Measurements from ENCODE around the gene TBK1.

TBK1 gene

DNA sequence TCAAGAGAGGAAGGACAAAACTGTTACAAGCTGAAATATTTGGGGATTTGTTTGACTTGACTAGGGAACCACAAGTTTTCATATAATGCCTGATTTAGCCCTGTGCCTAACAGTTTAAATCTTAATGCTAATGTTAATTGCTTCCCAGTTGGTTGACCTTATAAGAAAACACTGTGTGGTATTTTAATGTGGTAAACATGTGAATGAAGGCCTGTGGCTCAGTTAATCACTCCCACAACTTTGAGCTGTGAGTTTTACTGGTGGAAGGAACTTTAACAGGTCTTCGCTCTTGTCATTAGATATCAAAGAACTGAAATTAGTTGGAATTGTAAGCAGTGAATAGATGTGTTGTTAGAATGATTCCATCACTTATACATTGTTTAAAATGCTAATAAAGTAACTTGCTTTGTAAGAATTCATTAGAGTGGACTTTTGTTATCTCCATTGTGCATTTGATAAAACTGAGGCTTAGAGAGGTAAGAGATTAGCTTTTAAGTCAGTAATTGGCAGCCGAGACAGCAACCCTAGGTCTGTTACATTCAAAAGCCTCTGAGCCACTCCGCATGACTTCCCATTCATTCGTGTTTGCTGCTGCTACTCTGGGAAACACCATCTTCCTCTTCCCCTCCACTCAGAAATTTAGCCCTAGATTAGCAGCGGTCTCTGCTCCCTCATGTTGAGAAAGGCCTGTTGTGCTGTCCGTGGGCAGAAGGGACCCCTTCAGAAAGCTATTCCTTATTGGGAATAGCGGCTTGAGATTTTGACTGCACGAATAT lies 1.0 kb upstream of the TBK1 start:
- in situ Hi-C loops (cut with HindIII; ENCODE audit: low sequenced_read_pairs), result loop anchor here (5.0 kb wide), 1 partner anchor 44 kb away; no protein-coding TSS in a partner anchor

DNA sequence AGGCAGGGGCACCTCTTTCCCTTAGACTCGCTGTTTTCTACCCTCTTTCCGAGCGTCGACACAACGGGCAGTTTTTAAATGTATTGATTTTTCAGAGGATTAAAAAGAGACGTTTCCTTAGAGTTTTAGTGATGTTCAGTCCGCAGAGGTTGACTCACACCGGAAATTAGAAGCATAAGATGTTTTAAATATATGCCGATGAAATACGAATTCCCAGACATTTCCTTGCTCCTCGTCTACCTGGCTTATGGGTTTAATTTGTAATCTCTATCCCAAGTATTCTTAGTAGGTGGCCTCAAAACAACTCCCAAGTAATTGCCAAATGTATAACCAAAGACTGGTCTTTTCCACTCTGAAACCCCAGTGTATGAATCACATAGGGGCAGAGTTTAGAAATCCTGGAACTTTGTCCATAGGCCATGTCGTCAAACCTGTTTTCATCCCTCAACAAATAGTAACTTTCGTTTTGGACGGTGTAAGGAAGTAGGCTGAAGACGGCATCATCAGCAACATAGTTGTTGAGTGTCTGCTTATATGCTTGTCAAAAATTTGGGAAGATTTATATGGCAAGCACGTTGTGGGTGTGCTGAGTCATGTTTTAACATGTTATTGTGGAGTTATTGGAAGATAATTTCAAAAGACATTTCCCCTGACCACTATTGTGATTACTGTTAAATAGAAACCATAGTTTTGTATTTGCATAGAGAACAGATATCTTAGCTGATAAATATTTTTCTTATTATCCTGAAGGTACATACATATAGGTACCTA lies 824 bp downstream of the TBK1 start:
- in situ Hi-C loops (cut with HindIII; ENCODE audit: low sequenced_read_pairs), result loop anchor here (5.0 kb wide), 1 partner anchor 45 kb away; no protein-coding TSS in a partner anchor

DNA sequence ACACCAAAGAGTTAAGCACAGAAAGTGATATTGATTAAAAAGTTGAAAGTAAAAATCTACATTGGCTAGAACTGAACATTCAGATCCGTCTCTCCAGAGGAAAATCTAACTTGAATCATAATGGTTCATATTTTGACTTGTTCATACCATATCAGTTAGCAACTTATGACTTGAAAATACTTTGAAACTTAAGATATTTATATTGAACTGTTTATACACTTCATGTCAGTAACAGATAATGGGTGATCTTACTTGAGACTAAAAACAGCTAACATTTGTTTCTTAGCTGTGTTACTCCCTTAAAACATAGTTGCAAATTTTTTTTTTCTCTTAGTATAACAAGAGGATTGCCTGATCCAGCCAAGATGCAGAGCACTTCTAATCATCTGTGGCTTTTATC lies 3.6 kb downstream of the TBK1 start:
- in situ Hi-C loops (cut with HindIII; ENCODE audit: low sequenced_read_pairs), result no loop called here

DNA sequence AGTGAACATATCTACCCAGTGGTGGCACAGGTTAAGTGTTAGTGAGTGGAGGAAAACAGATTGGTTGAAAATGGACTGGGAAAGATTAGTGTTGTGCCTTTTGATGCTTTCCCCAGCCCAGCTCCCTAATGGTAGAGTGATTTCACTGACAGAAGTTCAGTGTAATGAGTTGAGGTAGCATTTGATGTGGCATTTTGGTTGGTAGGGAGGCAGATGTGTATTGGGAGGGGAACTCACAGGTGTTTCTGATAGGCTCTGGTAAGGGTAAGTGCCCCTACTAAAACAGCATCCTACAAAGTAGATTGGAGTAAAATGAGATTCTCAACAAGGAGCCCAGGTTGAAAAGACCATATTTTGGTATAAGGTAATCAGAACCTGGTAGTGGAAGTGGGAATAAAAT lies 4.2 kb downstream of the TBK1 start:
- in situ Hi-C loops (cut with HindIII; ENCODE audit: low sequenced_read_pairs), result no loop called here

DNA sequence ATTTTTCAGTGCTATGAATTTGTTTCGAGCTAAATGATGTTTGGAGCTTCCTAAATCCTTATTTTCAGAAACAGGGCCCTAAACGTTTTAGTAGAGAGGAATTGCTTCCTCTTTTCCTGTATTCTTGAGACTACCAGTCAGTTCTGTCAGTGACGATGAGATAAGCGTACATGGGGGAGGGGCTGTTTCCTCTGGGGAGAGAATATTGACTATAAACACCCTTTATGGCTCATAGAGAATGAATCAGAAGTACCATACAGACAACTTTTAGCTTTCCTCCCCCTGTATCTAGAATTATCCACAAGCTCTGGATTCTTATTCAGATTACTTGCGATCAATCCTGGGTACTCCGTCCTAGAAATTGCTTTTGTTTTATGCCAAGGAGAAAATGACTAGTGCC lies 5.1 kb downstream of the TBK1 start:
- in situ Hi-C loops (cut with HindIII; ENCODE audit: low sequenced_read_pairs), result no loop called here

DNA sequence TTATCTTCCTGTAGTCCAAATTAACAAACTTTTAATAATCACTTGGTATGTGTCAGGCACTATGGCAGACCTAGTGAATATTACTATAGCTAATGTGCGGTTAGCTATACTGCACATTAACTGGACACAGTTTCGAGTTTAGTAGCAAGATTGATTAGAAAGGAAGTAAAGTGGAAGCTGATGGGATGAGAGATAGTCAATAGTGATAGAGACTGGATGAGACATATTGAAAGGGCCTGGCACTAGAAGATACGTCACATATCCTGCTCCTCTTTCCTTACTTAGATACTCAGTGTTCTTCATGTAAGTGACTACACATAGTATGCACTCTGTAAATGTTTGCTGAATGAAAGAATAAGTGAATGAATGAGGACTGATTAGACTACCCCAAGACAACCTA lies 5.5 kb downstream of the TBK1 start:
- in situ Hi-C loops (cut with HindIII; ENCODE audit: low sequenced_read_pairs), result no loop called here

DNA sequence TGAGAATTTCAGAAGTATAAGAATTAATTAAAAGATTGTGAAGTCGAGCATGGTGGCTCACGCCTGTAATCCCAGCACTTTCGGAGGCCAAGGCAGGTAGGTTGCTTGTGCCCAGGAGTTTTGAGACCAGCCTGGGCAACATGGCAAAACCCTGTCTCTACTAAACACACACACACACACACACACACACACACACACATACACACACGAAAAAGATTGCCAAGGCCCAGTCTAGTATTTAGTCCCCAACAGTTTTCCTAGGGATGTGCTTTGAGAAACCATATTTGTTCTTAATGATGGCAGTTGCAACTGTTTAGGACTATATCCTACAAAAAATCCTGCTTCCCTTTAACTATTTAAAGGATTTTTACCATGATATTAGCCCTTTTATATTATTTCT lies 6.0 kb downstream of the TBK1 start:
- in situ Hi-C loops (cut with HindIII; ENCODE audit: low sequenced_read_pairs), result no loop called here

DNA sequence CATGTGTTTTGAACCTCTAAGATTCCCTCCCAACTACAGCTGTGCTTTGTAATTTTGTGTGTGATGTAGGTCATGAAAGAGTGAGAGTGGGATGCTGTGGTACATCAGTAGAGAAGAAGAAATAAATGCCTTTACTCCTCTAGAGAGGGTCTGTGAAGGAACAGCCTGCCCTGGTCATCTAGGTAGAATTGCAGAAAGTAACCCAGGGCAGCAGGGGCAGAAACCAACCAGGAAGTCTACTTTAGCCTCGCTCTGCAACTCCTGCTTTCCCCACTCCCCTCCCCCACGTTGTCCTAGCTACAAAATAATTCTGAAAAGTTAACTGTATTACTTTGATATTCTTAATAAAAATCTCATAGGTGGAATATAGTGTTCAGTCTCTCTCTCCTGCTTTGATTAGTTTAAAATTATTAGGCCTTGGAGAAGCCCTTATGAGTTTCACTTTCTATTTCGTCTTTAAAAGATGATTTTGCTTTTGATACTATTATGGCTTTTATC lies 7.5 kb downstream of the TBK1 start:
- in situ Hi-C loops (cut with HindIII; ENCODE audit: low sequenced_read_pairs), result no loop called here

DNA sequence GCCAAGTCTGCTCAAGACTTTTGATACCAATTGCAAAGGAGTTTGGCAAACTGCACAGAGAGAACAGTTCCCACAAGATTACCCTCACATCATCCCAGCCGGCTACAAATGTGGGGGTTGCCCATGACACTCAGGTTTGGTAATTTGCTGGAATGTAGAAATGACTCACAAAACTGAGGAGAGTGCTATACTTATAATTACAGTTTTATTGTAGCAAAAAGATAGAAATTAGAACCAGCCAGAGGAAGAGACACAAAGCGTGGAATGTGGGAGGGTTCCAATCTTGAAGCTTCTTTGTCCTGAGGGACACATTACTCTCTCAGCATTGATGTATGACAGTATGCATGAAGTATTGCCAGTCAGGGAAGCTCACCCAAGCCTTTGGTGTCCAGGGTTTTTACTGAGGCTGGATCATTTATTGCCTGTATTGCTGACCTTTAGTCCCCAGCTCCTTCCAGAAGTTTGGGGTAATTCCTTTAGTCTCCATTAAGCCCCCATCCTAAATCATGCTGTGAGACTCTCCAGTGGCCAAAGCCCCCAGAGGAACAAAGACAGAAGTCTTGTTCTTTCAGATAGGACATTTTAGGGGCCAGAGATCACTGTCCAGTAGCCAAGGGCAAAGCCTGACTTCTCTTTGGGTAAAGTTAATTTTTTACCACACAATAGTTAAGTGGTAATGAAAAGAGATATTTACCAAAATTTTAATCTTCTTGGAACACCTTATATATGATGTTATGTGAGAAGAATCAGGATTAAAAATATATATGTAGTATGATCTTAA lies 9.9 kb downstream of the TBK1 start:
- in situ Hi-C loops (cut with HindIII; ENCODE audit: low sequenced_read_pairs), result no loop called here

DNA sequence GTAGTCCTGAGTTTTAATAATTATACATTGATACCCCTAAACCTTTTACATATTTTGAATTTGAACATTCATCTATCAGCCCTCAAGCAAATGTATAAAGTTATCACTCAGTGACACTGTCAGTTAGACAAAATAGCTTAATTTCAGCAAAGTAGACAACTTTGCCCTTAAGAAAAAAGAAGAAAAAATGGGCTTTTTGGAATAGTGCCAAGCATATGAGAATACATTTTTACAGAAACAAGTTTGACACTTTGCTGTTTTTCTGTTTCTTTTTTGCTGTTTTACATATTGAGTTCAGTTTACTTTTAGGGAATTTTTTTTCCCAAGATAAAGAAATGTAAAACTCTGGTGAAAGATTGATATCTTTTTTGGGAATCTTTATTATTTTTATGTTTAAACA lies 14.3 kb downstream of the TBK1 start:
- in situ Hi-C loops (cut with HindIII; ENCODE audit: low sequenced_read_pairs), result no loop called here

DNA sequence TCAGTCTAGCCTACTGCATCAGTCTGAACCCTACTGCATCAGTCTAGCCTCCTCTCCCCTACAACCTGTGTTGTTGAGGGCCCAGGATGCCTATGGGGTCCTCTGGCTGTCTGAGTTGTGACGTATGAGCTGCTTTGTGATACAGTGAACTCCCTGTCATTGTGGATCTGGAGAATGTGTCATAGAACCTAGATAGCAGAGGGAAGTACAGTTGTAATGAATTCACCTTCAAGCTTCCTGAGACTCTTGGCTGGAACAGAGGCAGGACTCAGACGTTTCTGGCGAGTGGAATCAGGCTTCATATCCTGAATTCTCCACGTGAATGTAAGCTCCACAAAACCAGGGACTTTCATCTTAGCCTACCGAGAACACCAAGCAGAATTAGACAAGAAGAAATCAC lies 17.0 kb downstream of the TBK1 start:
- in situ Hi-C loops (cut with HindIII; ENCODE audit: low sequenced_read_pairs), result no loop called here

DNA sequence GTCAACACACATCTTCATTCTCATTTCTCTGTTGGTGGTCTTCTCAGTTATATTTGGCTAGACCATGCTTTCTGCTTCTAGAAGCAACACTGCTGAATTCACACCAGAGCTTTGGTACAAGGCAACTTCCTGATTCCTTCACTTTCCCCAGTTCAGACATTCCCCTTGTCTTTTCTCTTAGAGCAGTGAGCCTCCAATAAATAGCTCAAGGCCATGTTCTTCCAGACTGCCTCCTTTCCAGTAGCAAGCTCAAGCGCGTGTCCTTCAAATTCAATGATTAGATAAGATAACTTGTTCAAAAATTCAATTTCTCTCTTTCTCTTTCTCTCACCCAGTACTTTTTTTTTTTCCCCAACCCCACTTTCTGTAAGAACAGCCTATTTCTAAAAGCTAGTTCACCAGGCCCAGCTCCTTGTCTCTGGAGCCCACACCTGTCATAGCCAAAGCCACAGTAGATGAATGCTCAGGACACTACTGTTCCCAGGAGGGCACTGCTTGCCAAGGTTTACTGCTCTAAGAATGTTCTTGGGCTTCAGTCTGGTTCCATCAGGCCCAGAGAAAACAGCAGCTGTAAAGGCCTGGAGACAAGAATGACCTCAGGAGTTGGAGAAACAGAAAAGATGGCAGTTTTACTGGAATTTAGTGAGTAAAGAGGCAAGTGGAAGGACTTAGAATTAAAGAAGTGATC lies 17.7 kb downstream of the TBK1 start:
- in situ Hi-C loops (cut with HindIII; ENCODE audit: low sequenced_read_pairs), result no loop called here

DNA sequence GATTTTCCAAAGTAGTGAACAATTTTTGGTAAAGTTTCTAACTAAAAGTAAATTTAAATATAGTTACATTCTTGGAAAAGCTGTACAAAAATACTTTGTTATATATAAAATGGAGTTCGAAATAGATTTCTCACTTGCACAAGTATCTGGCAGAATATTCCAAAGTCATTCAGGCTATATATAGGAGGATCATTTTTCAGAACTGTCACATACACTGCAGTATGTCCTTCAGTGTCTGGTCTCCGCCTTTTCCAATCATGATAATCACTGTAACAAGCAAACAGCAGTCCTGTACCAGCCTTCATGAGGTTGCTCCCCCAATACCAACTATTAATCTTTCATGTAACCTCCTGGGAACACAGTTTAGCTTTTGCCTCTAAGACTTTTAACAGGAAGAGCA lies 18.6 kb downstream of the TBK1 start:
- in situ Hi-C loops (cut with HindIII; ENCODE audit: low sequenced_read_pairs), result no loop called here

DNA sequence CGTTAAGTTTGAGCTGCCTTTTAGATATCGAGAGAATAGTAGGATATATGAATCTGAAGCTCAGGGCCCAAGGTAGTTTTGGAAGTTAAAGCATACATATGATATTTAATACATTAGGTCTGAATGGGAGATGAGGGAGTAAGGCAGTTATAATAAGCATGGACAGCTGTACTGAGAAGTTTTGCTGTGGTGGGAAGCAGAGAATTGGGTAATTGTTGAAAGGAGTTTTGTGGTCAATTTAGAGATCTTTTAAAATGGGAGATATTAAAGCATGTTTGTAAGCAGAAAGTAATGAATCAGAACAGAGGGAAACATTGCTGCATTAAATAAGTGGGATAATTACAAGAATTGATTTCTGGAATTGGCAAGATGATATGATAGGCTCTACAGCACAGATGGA lies 21.3 kb downstream of the TBK1 start:
- in situ Hi-C loops (cut with HindIII; ENCODE audit: low sequenced_read_pairs), result no loop called here

DNA sequence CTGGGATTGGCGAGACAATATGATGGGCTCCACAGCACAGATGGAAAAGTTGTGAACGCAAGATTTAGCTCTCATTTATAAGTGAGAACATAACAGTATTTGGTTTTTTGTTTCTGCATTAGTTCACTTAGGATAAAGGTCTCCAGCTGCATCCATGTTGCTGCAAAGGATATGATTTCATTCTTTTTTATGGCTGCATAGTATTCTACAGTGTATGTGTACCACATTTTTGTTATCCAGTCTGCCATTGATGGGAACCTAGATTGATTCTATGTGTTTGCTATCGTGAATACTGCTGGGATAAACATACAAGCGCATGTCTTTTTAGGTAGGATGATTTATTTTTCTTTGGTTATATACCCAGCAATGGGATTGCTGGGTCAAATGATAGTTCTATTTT lies 23.6 kb downstream of the TBK1 start:
- in situ Hi-C loops (cut with HindIII; ENCODE audit: low sequenced_read_pairs), result no loop called here

DNA sequence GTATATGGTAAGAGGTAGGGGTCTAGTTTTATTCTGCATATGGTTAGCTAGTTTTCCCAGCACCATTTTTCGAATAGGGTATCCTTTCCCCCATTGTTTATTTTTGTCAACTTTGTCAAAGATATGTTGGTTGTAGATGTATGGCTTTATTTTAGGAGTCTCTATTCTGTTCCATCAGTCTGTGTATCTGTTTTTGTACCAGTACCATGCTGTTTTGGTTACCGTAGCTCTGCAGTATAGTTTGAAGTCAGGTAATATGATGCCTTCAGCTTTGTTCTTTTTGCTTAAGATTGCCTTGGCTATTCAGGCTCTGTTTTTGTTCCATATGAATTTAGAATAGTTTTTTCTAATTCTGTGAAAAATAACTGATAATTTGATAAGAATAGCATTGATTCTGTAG lies 24.9 kb downstream of the TBK1 start:
- in situ Hi-C loops (cut with HindIII; ENCODE audit: low sequenced_read_pairs), result no loop called here

DNA sequence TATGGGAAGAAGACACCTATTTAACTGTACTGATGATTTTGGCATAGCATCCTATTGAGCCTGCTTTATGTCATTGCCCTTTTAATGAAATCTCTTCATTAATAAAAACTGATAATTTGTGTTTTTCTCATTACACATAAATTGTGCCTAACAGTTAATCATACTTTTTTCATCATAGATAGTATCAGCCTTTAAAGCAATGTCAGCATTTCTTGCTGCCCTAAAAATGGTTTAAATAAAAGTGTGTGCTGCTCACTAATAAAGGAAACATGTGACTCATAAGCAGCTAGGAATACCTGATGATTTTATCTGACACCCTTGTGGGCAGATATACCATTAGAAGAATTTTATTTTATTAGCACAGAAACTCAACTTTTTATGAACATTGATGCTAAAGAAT lies 26.7 kb downstream of the TBK1 start:
- in situ Hi-C loops (cut with HindIII; ENCODE audit: low sequenced_read_pairs), result no loop called here

DNA sequence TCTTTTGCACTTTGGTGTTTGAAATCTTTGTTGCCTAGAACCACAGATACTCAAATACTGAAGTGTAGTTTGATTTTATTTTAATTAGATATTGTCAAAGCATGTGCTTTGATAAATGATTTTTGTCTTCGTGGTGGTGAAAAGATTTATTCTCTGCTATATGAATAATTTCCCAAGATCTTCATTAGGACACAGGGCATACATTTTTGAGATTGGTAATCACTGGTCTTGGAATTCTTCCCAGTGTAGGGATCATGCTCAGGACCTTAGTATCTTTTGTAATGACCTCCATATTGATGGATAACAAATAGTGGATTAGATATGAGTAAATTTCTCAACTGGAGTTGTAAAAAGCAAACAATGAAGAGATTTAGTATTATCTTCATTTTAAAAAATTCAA lies 28.2 kb downstream of the TBK1 start:
- in situ Hi-C loops (cut with HindIII; ENCODE audit: low sequenced_read_pairs), result no loop called here

DNA sequence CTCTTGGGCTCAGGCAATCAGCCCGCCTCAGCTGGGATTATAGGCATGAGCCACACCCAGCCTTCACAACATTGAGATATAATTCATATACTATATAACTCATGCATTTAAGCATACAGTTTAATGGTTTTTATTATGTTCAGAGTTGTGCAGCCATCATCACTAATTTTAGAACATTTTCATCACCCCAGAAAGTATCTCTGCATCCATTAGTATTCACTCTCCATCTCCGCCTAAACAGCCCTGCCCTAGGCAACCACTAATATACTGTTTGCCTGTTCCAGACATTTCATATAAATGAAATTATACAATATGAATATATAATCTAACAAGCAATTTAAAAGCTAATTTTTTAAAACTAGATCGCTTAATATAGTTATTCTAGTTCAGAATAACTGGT lies 34.7 kb downstream of the TBK1 start:
- in situ Hi-C loops (cut with HindIII; ENCODE audit: low sequenced_read_pairs), result loop anchor here (5.0 kb wide), 1 partner anchor 44 kb away; no protein-coding TSS in a partner anchor

DNA sequence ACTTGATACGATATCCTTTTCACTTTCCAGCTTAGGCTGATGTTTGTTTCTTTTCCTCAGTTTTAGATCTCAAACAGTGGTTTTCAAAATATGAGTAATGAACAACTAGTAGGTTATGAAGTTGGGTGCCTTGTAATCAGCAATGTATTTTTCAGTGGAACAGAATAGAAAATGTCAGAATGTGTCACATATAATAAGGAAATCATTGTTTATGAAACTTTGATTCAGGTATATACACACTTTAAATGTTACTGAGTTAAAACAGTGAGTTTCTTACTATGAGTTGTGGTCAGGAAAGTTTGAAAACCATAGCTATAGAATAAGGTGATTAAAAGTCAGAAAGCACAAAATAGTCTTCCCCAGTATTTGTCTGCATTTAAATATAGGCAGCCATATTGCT lies 39.8 kb downstream of the TBK1 start:
- in situ Hi-C loops (cut with HindIII; ENCODE audit: low sequenced_read_pairs), result no loop called here

DNA sequence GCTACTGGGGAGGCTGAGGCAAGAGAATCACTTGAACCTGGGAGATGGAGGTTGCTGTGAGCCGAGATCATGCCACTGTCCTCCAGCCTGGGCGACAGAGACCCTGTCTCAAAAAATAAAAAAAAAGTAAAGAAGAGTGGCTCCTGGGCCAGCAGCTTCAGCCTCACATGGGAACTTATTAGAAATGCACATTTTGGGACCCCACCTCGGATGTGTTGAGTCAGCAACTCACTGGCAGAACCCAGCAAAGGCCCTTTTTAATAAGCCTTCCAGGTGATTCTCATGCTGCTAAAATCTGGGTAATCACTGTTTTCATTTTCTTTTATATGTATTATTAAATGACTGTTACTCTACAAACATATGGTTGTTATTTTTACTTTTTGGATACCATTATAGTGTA lies 41.6 kb downstream of the TBK1 start:
- in situ Hi-C loops (cut with HindIII; ENCODE audit: low sequenced_read_pairs), result no loop called here
